Glomerular visceral epithelial cell (primary cell): ENCODE measurements around the gene PLPPR3.
"Not testable (repeated sequence)": the region's sequence is repeated elsewhere in the genome, so short reads cannot be mapped to it uniquely, and the experiment has no call there.

ENCODE experiments used
- DNase-seq: peaks from one replicate; pipeline ENCODE4 v3.0.0-alpha.2; 2016; ENCODE audit errors: extremely low spot score

Gene PLPPR3

GRCh38 chr19:829129-829758 is 7.5 kb upstream of the PLPPR3 start:
- no peak for DNase-seq

DNA sequence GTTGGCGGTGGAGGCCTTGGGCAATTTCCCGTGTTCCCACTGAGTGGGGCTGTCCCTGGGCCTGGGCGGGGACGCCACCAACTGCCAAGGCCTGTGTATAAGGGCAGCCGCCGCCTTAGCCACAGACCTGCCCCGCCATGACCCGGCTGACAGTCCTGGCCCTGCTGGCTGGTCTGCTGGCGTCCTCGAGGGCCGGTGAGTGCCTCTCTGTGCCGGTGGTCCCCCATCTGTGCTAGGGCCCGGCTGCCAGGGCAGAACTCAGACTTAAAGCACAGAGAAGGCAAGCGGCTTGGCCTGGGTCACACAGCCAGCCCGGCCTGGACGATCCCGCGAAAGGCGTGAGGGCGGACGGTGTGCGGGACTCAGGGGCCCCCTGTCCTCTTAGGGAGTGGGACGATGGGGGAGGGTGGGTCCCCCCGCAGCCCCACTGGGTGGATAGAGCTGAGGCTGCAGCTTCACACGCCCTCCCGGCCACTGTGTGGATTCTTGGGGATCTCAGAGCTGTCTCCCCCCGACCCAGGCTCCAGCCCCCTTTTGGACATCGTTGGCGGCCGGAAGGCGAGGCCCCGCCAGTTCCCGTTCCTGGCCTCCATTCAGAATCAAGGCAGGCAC is 6.1 kb upstream of the PLPPR3 start, which contains the start of gene AZU1:
Gene AZU1, plus strand, starts transcription at position 128 of the 612 bp plus-strand sequence. Its CDS starts 10 bp downstream, at position 138.
- no peak for DNase-seq

DNA sequence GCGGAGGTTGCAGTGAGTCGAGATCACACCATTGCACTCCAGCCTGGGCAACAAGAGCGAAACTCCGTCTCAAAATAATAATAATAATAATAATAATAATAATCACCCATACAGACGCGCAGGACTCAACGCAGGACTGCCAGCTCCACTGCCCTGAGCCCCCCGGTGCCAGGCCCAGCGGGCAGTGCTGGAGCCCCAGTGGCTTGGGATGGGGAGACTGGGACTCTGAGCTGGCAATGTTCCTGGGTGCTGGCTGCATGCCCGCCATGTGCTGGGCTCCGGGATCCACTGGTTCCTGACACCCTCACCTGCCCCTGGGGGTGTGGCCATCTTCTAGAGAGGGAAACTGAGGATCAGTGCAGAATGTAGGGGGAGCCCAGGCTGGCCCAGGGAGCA is 5.6 kb upstream of the PLPPR3 start:
- no peak for DNase-seq

GRCh38 chr19:825897-826644 is 4.3 kb upstream of the PLPPR3 start:
- DNase-seq, result no peak

GRCh38 chr19:824885-825284 is 3.1 kb upstream of the PLPPR3 start:
- no peak for DNase-seq

DNA sequence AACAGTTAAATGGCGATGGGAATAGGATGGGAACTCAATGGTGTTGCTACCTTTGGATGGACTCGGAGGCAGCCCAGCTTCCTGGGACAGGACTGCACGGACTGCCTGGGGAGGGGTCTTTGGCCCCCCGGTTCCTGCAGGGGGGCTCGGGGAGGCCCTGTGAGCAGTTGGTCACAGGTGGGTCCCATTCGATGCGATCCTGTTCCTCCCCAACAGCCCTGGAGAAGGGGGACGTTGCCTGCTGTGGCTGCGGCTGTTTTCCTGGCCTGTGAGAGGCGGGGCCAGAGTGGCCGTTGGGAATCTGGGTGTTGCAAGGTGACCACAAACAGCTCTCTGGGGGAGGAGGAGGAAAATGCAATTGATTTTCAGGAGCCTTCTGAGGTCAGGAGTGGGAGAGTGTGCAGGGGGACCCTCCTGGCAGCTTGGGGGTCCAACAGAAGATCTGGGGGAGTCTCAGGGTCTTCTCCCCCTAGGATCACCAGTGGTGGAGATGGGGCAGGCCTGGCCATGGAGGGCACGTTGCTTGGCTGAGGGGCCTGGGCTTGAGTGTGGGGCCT is 1.9 kb upstream of the PLPPR3 start:
- DNase-seq, result no peak

GRCh38 chr19:821231-821824 is 427 bp downstream of the PLPPR3 start:
- DNase-seq, result no peak

DNA sequence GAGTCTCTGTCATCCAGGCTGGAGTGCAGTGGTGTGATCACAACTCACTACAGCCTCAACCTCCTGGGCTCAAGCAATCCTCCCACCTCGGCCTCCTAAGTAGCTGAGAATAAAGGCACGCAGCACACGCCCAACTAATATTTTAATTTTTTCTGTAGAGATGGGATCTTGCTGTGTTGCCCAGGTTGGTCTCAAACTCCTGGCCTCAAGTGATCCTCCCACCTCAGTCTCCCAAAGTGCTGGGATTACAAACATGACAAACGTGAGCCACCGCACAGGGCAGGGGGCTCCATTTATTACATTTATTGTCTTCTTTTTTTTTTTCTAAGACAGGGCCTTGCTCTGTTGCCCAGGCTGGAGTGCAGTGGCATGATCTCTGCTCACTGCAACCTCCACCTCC is 1.5 kb downstream of the PLPPR3 start:
- DNase-seq, result not testable (repeated sequence)

DNA sequence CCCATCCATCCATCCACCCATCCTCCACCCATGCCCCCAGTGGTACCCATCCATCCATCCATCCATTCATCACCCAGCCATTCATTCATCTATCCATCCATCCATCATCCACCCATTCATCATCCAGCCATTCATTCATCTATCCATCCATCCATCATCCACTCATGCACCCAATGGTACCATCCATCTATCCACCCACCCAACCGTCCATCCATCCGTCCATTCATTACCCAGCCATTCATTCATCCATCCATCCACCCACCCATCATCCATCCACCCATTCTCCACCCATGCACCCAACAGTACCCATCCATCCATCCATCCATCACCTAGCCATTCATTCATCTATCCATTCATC is 5.3 kb downstream of the PLPPR3 start:
- no peak for DNase-seq

DNA sequence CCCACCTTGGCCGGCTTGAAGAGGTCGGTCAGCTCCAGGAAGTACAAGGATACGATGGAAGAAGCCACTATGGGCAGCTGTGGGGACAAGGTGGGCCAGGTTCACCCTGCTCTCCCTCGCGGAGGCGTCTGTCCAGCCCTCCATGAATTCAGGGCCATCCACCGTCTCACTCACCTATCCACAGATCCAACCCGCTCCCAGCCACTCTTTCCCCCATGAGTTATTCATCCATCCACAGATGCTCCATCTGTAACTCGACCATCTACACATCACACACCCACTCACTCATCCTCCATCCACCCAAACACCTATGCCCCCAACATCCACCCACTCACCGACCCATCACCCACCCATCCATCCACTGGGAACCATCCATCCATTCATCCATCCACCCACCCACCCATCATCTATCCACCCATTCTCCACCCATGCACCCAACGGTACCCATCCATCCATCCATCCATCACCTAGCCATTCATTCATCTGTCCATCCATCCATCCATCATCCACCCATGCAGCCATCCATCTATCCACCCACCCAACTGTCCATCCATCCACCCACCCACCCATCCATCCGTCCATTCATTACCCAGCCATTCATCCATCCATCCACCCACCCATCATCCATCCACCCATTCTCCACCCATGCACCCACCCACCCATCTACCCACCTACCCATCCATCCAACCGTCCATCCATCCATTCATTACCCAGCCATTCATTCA is 5.8 kb downstream of the PLPPR3 start:
- DNase-seq, result no peak

DNA sequence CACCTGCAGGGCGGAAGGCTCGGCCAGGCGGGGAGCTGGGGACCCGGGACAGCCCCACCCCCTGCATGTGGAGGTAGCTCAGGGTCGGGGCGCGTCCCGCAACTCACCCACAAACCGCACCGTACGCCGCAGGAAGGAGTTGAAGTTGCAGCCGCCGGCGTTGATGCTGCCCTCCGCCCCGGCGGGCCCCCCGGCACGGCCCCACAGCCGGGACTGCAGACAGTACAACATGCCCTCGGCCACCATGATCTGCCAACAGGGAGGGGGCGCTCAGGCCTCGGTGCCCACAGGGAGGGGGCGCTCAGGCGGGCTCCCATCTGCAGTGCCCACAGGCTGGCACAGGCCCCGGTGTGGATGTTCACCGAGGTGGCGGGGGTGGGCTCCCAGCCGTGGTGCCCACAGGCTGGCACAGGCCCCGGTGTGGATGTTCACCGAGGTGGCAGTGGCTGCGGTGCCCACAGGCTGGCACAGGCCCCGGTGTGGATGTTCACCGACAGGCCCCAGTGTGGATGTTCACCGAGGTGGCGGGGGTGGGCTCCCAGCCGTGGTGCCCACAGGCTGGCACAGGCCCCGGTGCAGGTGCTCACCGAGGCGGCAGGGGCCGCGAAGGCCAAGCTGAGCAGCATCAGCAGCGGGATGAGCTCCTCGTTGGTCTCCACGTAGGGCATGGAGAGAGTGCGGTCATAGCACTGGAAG is 6.5 kb downstream of the PLPPR3 start:
- DNase-seq, result no peak

GRCh38 chr19:814152-815078 is 7.3 kb downstream of the PLPPR3 start:
- no peak for DNase-seq

DNA sequence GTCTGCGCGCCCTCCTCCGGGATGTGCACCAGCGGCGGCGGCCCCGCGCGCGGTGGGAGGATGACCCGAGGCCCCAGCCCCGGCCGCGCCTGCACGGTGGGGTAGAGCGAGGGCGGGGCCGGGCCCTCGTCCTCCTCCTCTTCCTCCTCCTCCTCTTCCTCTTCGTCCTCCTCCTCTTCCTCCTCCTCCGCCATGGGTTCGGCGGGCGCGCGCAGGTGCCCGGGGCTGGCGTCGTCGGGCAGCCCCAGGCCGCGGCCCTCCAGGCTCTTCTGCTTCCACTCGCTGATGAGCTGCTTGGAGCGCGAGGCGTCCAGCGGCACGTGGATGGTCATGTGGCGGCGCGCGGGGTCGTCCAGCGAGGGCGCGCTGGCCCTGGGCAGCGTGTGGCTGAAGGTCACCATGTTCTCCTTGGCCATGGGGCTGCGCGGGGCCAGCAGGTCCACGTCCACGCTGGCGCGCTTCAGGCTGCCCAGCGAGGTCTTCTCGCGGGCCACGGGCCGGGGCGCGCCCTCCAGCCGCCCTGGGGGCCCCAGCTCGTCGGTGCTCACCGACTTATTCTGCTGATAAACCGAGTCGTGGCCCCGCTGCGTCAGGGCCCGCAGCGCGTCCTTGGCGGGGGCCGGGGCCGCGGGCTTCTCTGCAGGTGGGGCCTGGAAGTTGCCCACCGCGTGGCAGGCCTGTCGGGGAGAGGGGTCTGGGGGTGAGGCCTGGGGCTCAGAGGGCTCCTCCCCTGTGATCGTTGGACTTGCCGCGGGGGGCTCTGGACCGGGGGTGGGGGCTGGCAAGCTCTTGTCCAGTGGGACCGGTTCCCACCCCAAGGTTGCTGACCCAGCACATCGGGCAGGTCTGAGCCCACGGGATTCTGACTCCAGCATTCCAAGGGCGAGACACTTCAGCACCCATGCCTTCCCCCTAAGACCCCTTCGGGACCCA is 8.3 kb downstream of the PLPPR3 start:
- no peak for DNase-seq

DNA sequence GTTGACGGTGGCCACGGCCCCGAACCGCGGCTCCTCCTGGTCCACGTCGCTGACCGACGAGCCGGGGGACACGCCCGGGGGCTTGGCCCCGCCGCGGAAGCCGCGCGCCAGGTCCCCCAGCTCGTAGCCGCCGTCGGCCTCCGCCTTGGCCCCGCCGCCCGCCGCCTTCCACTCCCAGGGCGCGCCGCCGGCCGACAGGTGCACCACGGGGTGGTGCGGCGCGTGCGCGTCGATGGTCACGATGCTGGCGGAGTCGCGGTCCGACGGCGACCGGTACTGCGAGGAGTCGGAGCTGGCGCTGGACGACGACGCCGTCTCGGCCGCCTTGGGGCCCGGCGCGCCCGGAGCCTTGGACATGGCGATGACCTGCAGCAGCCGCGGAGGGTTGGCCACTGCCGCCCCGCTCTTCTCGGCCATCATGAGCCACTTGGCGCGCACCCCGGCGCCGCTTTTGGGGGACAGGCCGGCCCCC is 9.0 kb downstream of the PLPPR3 start:
- no peak for DNase-seq

DNA sequence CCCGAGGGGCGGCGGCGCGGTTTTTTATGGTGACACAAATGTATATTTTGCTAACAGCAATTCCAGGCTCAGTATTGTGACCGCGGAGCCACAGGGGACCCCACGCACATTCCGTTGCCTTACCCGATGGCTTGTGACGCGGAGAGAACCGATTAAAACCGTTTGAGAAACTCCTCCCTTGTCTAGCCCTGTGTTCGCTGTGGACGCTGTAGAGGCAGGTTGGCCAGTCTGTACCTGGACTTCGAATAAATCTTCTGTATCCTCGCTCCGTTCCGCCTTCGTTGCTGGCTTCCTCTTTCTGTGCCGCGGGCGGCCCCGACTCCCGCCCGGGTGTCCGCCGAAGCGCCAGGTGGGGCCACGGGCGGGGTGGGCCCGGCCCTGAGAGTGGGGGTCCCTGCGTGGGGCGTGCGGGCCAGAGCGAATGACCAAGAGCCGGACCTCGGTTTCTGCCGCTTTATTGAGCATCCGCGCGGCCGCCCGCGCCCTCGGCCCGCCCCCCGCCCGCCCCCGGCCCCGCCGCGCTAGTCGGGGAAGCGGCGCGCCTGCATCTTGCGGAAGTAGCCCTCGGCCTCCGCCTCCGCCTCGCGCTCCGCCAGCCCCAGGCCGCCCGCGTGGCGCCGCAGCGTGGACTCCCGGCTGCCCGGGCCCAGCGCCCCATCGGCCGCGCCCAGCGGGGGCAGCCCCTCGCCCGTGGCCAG is 9.6 kb downstream of the PLPPR3 start:
- no peak for DNase-seq

GRCh38 chr19:811506-812048 is 10.2 kb downstream of the PLPPR3 start:
- DNase-seq, result no peak

GRCh38 chr19:810883-811489 is 10.8 kb downstream of the PLPPR3 start:
- no peak for DNase-seq
